Stimulated activated CD4-positive, alpha-beta T cell treated with anti-CD3 and anti-CD28 coated beads, Interleukin-1b, Interleukin-23, amount 100 ng/mL, for 4 hours (primary cell): ENCODE results near the gene SORT1.
"Not testable (repeated sequence)": the region's sequence is repeated elsewhere in the genome, so short reads cannot be mapped to it uniquely, and the experiment has no call there.

ENCODE experiments used
- DNase-seq, 2 donors: peaks; one replicate each; pipeline ENCODE4 v3.0.0-alpha.2; 2020; ENCODE audit warnings: low read depth in 2 of 2

Gene SORT1

GRCh38 chr1:109299558-109300343, 98.0 kb downstream of the SORT1 start:
- no peak for DNase-seq

GRCh38 chr1:109298666-109299557, 98.8 kb downstream of the SORT1 start:
- DNase-seq = no peak

- no peak for DNase-seq
These were observed 100.9 kb downstream of the SORT1 start for GRCh38 chr1:109296782-109297181.

GRCh38 chr1:109295712-109296415, 101.9 kb downstream of the SORT1 start:
- no peak for DNase-seq

GRCh38 chr1:109294481-109294880, 103.2 kb downstream of the SORT1 start:
- DNase-seq = no peak

- no peak for DNase-seq
These were observed 104.7 kb downstream of the SORT1 start for GRCh38 chr1:109293026-109293425.

- DNase-seq = no peak
These were observed 105.4 kb downstream of the SORT1 start for GRCh38 chr1:109292364-109292763.

GRCh38 chr1:109290998-109291397, 106.7 kb downstream of the SORT1 start:
- no peak for DNase-seq

GRCh38 chr1:109290137-109290536, 107.6 kb downstream of the SORT1 start:
- no peak for DNase-seq

- not testable (repeated sequence) for DNase-seq
These were observed 111.0 kb downstream of the SORT1 start for GRCh38 chr1:109286762-109287161.

GRCh38 chr1:109283748-109284600, 113.7 kb downstream of the SORT1 start:
- DNase-seq = no peak

- peak; percentile 82 to 84 for DNase-seq
These were observed 114.6 kb downstream of the SORT1 start, which contains the start of gene PSRC1 for GRCh38 chr1:109282952-109283747. TSS of gene PSRC1 (minus strand) at chr1:109283145.

- DNase-seq = no peak
These were observed 115.2 kb downstream of the SORT1 start for GRCh38 chr1:109282497-109282951.

- no peak for DNase-seq
These were observed 115.8 kb downstream of the SORT1 start for GRCh38 chr1:109281680-109282496.

GRCh38 chr1:109280862-109281261, 116.9 kb downstream of the SORT1 start:
- no peak for DNase-seq

GRCh38 chr1:109279615-109280278, 118.0 kb downstream of the SORT1 start:
- DNase-seq = no peak

GRCh38 chr1:109277434-109278204, 120.1 kb downstream of the SORT1 start:
- DNase-seq = peak; percentile 41 to 60
